Measurements from ENCODE around the gene KLHDC8A.

DNA sequence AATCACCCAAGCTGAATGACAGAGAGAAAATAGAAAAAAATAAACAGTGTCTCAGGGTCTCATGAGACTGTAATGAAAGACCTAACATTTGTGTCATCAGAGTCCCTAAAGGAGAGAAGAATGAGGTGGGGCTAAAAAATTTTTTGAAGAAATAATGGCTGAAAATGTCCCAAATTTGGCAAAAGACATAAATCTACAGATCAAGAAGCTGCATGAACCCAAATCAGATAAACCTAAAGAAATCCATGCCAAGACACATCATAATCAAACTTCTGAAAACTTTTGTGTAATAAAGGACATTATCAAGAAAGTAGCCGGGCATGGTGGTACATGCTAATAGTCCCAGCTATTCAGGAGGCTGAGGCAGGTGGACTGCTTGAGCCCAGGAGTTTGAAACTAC is 35.9 kb upstream of the KLHDC8A start:
- TF ChIP-seq POLR2A (conservative IDR thresholded peaks at IDR 0.05) (no peak), CBFB (CRISPR knock-in tag; IDR thresholded peaks at IDR 0.05) (no peak), SIN3A (IDR thresholded peaks at IDR 0.05; ENCODE audit: borderline replicate concordance in 2 of 2, control insufficient read depth in 1 of 2, low read depth in 2 of 2, low read length in 2 of 2) (no peak), BRCA1 (IDR thresholded peaks at IDR 0.05) (no peak), BRCA1 (CRISPR knock-in tag; IDR thresholded peaks at IDR 0.05) (no peak), FOSL1 (tag; conservative IDR thresholded peaks at IDR 0.05) (no peak), ZNF644 (tag; IDR thresholded peaks at IDR 0.05; ENCODE audit: low read depth) (no peak), ZNF79 (CRISPR knock-in tag; IDR thresholded peaks at IDR 0.05; ENCODE audit: low read depth) (no peak), ZBED1 (IDR thresholded peaks at IDR 0.05) (no peak), NCOR1 (IDR thresholded peaks at IDR 0.05) (no peak), EP300 (IDR thresholded peaks at IDR 0.05; ENCODE audit: low read length) (no peak)
- TF ChIP-seq, protein P1, sequence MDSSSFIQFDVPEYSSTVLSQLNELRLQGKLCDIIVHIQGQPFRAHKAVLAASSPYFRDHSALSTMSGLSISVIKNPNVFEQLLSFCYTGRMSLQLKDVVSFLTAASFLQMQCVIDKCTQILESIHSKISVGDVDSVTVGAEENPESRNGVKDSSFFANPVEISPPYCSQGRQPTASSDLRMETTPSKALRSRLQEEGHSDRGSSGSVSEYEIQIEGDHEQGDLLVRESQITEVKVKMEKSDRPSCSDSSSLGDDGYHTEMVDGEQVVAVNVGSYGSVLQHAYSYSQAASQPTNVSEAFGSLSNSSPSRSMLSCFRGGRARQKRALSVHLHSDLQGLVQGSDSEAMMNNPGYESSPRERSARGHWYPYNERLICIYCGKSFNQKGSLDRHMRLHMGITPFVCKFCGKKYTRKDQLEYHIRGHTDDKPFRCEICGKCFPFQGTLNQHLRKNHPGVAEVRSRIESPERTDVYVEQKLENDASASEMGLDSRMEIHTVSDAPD (CRISPR knock-in tag; IDR thresholded peaks at IDR 0.05) = no peak
- TF ChIP-seq, protein P2, sequence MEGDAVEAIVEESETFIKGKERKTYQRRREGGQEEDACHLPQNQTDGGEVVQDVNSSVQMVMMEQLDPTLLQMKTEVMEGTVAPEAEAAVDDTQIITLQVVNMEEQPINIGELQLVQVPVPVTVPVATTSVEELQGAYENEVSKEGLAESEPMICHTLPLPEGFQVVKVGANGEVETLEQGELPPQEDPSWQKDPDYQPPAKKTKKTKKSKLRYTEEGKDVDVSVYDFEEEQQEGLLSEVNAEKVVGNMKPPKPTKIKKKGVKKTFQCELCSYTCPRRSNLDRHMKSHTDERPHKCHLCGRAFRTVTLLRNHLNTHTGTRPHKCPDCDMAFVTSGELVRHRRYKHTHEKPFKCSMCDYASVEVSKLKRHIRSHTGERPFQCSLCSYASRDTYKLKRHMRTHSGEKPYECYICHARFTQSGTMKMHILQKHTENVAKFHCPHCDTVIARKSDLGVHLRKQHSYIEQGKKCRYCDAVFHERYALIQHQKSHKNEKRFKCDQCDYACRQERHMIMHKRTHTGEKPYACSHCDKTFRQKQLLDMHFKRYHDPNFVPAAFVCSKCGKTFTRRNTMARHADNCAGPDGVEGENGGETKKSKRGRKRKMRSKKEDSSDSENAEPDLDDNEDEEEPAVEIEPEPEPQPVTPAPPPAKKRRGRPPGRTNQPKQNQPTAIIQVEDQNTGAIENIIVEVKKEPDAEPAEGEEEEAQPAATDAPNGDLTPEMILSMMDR (IDR thresholded peaks at IDR 0.05 in 2 of 3, conservative IDR thresholded peaks at IDR 0.05 in 1 of 3; ENCODE audit: insufficient read depth in 2 of 3, low read depth in 1 of 3, low read length in 3 of 3) = no peak
- TF ChIP-seq, protein P3, sequence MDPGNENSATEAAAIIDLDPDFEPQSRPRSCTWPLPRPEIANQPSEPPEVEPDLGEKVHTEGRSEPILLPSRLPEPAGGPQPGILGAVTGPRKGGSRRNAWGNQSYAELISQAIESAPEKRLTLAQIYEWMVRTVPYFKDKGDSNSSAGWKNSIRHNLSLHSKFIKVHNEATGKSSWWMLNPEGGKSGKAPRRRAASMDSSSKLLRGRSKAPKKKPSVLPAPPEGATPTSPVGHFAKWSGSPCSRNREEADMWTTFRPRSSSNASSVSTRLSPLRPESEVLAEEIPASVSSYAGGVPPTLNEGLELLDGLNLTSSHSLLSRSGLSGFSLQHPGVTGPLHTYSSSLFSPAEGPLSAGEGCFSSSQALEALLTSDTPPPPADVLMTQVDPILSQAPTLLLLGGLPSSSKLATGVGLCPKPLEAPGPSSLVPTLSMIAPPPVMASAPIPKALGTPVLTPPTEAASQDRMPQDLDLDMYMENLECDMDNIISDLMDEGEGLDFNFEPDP (CRISPR knock-in tag; IDR thresholded peaks at IDR 0.05) = no peak
- TF ChIP-seq, protein P4, sequence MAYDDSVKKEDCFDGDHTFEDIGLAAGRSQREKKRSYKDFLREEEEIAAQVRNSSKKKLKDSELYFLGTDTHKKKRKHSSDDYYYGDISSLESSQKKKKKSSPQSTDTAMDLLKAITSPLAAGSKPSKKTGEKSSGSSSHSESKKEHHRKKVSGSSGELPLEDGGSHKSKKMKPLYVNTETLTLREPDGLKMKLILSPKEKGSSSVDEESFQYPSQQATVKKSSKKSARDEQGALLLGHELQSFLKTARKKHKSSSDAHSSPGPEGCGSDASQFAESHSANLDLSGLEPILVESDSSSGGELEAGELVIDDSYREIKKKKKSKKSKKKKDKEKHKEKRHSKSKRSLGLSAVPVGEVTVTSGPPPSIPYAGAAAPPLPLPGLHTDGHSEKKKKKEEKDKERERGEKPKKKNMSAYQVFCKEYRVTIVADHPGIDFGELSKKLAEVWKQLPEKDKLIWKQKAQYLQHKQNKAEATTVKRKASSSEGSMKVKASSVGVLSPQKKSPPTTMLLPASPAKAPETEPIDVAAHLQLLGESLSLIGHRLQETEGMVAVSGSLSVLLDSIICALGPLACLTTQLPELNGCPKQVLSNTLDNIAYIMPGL (CRISPR knock-in tag; IDR thresholded peaks at IDR 0.05) = no peak
